Neutrophil (primary cell): ENCODE results near the gene CMTM8.
A peak's percentile ranks its signal among the peaks of the same experiment; 100 is the strongest.

Source experiments
- H3K27ac ChIP-seq: fragments of 200-600 bp; sonication (generic); 2 replicates; pipeline ENCODE4 v1.5.1; 2016; ENCODE audit warnings: mild to moderate bottlenecking, moderate library complexity
- H3K27me3 ChIP-seq: fragments of 200-600 bp; sonication (generic); 2 replicates; pipeline ENCODE4 v1.6.0; 2016; ENCODE audit warnings: mild to moderate bottlenecking
- H3K36me3 ChIP-seq: fragments of 200-600 bp; sonication (generic); 2 replicates; pipeline ENCODE4 v1.5.1; 2017
- H3K4me1 ChIP-seq, 2 experiments: fragments of 200-600 bp in 1 of 2; sonication (generic) in 1 of 2; 1 replicate in 1 of 2; 2 replicates in 1 of 2; pipeline versions ENCODE4 v1.5.1 to v1.6.1; 2013 to 2016; ENCODE audit warnings: low read depth in 1 of 2, low read length in 1 of 2, mild to moderate bottlenecking in 1 of 2, moderate library complexity in 1 of 2; ENCODE audit not compliant: control insufficient read depth in 1 of 2, insufficient read depth in 1 of 2
- H3K4me3 ChIP-seq, 2 experiments: fragments of 200-600 bp in 1 of 2; sonication (generic) in 1 of 2; 1 replicate in 1 of 2; 2 replicates in 1 of 2; pipeline ENCODE4 v1.5.1; 2013 to 2016; ENCODE audit warnings: low read depth in 1 of 2, low read length in 1 of 2, mild to moderate bottlenecking in 1 of 2, moderate library complexity in 1 of 2
- H3K9me3 ChIP-seq: fragments of 200-600 bp; sonication (generic); 2 replicates; pipeline ENCODE4 v1.5.1; 2016
- TF ChIP-seq, protein P1 (sequence below): fragments of 200-600 bp; sonication (generic); IDR thresholded peaks from 2 replicates; pipeline ENCODE4 v1.5.1; 2016; ENCODE audit warnings: antibody characterized with exemption

The CMTM8 gene

DNA sequence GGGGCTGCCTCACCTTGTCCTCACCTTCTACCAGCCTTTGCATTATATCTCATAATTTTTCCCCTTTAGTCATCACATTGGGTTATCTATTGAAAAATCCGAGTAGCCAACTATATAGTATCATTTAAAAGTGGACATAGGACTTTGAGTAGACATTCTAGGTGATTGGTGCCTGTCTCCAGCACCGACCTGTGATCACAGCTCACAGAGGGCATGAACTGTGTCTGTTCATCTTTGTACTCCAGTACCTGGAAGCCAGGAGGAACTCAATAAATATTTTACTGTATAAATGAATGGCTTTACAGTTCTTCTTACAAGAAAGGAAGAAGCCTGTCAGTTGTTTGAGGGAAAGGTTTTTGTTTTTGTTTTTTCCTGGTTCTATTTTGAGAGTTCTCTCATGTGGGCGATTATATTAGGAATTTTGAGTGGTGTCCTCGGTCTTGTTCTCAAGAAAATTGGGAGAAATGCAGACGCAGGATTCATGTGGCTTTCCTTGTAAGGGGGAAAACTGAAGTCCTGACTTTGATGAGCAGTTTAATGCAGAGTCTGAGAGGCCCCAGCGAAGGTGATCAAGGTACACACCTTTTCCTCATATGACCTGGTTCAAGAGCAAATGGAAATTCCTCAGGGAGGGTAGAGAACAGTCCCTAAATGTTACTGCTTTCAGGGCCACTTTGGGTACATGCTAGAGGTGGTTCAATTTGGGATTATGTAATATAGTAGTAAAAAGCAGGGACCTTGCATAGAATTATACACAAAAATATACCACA is 46.1 kb downstream of the CMTM8 start:
- H3K4me1 ChIP-seq, result peaks cover 25 to 28% of the 10 kb centered on the region in 2 experiments
- H3K27me3 ChIP-seq, result no peaks in the 10 kb centered on the region
- H3K36me3 ChIP-seq, result no peaks in the 10 kb centered on the region
- H3K9me3 ChIP-seq, result no peaks in the 10 kb centered on the region
- TF ChIP-seq, protein P1, sequence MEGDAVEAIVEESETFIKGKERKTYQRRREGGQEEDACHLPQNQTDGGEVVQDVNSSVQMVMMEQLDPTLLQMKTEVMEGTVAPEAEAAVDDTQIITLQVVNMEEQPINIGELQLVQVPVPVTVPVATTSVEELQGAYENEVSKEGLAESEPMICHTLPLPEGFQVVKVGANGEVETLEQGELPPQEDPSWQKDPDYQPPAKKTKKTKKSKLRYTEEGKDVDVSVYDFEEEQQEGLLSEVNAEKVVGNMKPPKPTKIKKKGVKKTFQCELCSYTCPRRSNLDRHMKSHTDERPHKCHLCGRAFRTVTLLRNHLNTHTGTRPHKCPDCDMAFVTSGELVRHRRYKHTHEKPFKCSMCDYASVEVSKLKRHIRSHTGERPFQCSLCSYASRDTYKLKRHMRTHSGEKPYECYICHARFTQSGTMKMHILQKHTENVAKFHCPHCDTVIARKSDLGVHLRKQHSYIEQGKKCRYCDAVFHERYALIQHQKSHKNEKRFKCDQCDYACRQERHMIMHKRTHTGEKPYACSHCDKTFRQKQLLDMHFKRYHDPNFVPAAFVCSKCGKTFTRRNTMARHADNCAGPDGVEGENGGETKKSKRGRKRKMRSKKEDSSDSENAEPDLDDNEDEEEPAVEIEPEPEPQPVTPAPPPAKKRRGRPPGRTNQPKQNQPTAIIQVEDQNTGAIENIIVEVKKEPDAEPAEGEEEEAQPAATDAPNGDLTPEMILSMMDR, result no peak
- no peak overlapping the region for H3K27ac ChIP-seq
- no peak overlapping the region for H3K4me3 ChIP-seq

DNA sequence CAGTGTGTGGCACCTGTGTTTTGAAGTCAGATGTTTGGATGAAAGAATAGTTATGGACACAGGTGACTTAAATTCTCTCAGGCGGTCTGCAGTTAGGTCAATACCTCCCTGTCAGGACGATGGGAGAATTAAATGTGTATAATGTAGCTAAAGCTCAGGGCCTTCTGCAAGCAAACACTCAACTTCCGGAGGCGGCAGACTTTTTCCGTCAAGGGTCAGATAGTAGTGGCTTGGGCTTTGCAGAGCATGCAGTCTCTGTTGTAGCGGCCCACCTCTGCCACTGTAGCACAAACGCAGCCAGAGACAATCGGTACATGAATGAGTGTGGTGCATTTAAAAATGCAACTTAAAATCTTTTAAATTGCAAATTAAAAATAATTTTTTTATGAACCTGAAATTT is 47.4 kb downstream of the CMTM8 start:
- peak overlapping the region; percentile 57 for H3K27ac ChIP-seq
- no peaks in the 10 kb centered on the region for H3K27me3 ChIP-seq
- TF ChIP-seq, protein P1, result no peak
- H3K36me3 ChIP-seq, result no peaks in the 10 kb centered on the region
- no peak overlapping the region for H3K4me3 ChIP-seq
- no peaks in the 10 kb centered on the region for H3K9me3 ChIP-seq
- H3K4me1 ChIP-seq, result peaks cover 25 to 28% of the 10 kb centered on the region in 2 experiments

DNA sequence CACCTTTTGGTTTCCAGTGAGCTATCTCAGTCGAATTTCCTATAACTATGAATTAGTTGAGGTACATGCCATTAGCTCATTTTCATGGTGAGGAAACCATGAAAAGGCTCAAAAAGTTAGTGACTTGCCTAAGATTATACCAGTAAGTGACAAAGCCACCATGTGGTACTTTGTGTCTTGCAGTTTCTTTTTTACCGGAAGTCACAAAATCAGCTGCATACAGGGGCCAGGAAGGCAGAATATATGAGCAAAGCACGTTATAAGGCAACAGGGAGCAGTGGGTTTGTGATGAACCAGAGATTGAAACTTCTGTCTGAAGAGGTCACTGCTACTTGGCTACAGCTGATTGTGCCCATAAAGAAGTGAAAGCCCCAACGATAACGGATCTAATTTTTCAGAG is 50.3 kb downstream of the CMTM8 start:
- Histone ChIP-seq H3K27me3 (no peaks in the 10 kb centered on the region), H3K4me3 (no peak overlapping the region), H3K9me3 (no peaks in the 10 kb centered on the region), H3K27ac (no peak overlapping the region), H3K4me1 (peaks cover 42 to 44% of the 10 kb centered on the region in 2 experiments), H3K36me3 (no peaks in the 10 kb centered on the region)
- TF ChIP-seq, protein P1, result no peak

DNA sequence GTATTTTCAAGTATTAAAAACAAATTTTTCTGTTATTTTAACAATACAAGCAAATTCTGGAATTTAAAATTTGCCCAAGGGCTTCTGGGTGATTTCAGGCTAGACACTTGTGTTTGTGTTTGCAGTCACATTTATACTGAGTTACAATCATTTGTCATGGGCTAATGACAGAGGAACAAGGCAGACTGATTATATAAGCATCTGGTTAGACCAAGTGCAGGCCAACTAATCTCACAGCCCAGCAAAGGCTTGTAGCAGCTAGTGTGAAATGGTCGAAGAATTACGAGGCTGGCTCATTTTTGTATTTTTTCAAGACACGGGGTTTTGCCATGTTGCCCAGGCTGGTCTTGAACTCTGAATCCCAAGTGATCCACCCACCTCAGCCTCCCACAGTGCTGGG is 52.1 kb downstream of the CMTM8 start:
- Histone ChIP-seq H3K36me3 (no peaks in the 10 kb centered on the region), H3K4me3 (no peak overlapping the region), H3K4me1 (peaks cover 35% of the 10 kb centered on the region in 2 experiments), H3K9me3 (no peaks in the 10 kb centered on the region), H3K27ac (no peak overlapping the region), H3K27me3 (no peaks in the 10 kb centered on the region)
- TF ChIP-seq, protein P1, result no peak

DNA sequence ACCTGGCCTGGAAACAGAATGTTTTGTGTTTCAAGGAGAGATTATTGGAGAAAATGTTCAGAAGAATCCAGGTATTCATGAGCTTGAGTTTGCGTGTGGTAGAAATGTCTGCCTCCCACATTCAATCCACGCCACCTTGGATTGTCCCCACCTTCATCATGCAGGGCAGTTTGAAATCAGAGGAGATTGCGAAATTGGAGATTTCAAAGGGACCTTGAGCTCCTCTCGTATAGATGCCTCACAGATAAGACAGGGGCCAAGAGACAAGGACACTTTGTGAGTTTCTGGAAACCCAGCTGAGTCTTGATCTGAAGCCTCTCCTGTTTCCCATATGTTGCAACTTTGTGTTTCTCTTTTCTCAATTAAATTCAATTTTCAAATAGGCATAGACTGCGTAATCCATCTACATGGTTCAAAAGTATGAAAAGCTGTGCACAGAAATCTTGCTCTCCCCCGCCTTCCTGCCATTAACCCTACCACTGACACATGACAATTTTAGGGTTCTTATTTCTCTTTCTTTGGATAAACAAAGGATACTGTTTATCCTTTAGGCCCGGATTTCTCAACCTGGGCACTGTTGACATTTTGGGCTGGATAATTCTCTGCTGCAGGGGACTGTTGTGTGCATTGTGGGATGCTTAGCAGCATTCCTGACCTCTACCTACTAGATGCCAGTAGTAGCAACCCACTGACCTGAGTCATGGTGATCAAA is 53.8 kb downstream of the CMTM8 start:
- H3K4me3 ChIP-seq, result no peak overlapping the region
- no peaks in the 10 kb centered on the region for H3K36me3 ChIP-seq
- H3K4me1 ChIP-seq, result peaks cover 28 to 30% of the 10 kb centered on the region in 2 experiments
- TF ChIP-seq, protein P1, result no peak
- H3K27me3 ChIP-seq, result no peaks in the 10 kb centered on the region
- H3K27ac ChIP-seq, result peak overlapping the region; percentile 7
- no peaks in the 10 kb centered on the region for H3K9me3 ChIP-seq
